Hepatocyte (in vitro differentiated cells): ENCODE data around the gene ENOX1. TPM values are rescaled to one million over a fixed set of nuclear protein-coding genes. Genes with fewer than 3 reads are reported as not detected.

ENCODE experiments used
- DNase-seq: peaks from one replicate; pipeline ENCODE4 v3.0.0-alpha.2; 2016; ENCODE audit warnings: low spot score
- H2AFZ ChIP-seq: fragments of 200-600 bp; sonication (generic); 2 replicates; pipeline ENCODE4 v1.6.0; 2016; ENCODE audit warnings: antibody characterized with exemption, mild to moderate bottlenecking
- H3K27ac ChIP-seq: fragments of 200-600 bp; sonication (generic); 2 replicates; pipeline ENCODE4 v1.5.1; 2016; ENCODE audit warnings: mild to moderate bottlenecking
- H3K27me3 ChIP-seq: fragments of 200-600 bp; sonication (generic); 2 replicates; pipeline ENCODE4 v1.6.1; 2016
- H3K36me3 ChIP-seq: fragments of 200-600 bp; sonication (generic); replicated peaks from 2 replicates; pipeline ENCODE4 v1.5.1; 2016; ENCODE audit warnings: low read depth; ENCODE audit not compliant: insufficient read depth
- H3K4me1 ChIP-seq: fragments of 200-600 bp; sonication (generic); 2 replicates; pipeline ENCODE4 v1.5.1; 2016; ENCODE audit warnings: mild to moderate bottlenecking, moderate library complexity; ENCODE audit not compliant: insufficient read depth
- H3K4me2 ChIP-seq: fragments of 200-600 bp; sonication (generic); 2 replicates; pipeline ENCODE4 v1.6.0; 2016
- H3K4me3 ChIP-seq: fragments of 200-600 bp; sonication (generic); 2 replicates; pipeline ENCODE4 v1.5.1; 2016; ENCODE audit warnings: mild to moderate bottlenecking
- H3K79me2 ChIP-seq: fragments of 200-600 bp; sonication (generic); 2 replicates; pipeline ENCODE4 v1.6.0; 2017; ENCODE audit warnings: mild to moderate bottlenecking
- H3K9me2 ChIP-seq: fragments of 200-600 bp; sonication (generic); replicated peaks from 2 replicates; pipeline ENCODE4 v1.6.0; 2017; ENCODE audit warnings: mild to moderate bottlenecking; ENCODE audit not compliant: insufficient read depth
- H3K9me3 ChIP-seq: fragments of 200-600 bp; sonication (generic); 2 replicates; pipeline ENCODE4 v1.5.1; 2016; ENCODE audit warnings: low read depth, mild to moderate bottlenecking
- H4K20me1 ChIP-seq: fragments of 200-600 bp; sonication (generic); 2 replicates; pipeline ENCODE4 v1.6.0; 2016; ENCODE audit warnings: mild to moderate bottlenecking; ENCODE audit not compliant: insufficient read depth, poor library complexity, severe bottlenecking
- CTCF ChIP-seq: fragments of 200-600 bp; sonication (generic); IDR thresholded peaks from 2 replicates; pipeline ENCODE4 v1.5.1; 2016; ENCODE audit warnings: antibody characterized with exemption, mild to moderate bottlenecking; ENCODE audit not compliant: poor library complexity
- EZH2 ChIP-seq: fragments of 200-600 bp; sonication (generic); IDR thresholded peaks from 2 replicates; pipeline ENCODE4 v1.6.1; 2016; ENCODE audit warnings: antibody characterized with exemption, mild to moderate bottlenecking, borderline replicate concordance
- EZH2phosphoT487 ChIP-seq: fragments of 200-600 bp; sonication (generic); IDR thresholded peaks from one replicate; pipeline ENCODE4 v1.6.1; 2018; ENCODE audit warnings: antibody characterized with exemption, mild to moderate bottlenecking, low read depth, moderate library complexity; ENCODE audit not compliant: unreplicated experiment, severe bottlenecking
- WGBS: methylation state at CpG from one replicate; pipeline ENCODE4 v1.1.6; 2016; ENCODE audit warnings: low lambda C conversion rate; ENCODE audit errors: missing lambda C conversion rate; 5-methylcytosine and 5-hydroxymethylcytosine counted together
- polyA plus RNA-seq: library from polyadenylated mRNA; unstranded; fragments of >200 nt; fragmentation: Nextera tagmentation; extraction: Ambion mirVana; gene quantifications from 2 replicates; pipeline ENCODE4 v1.2.1, GENCODE V29; 2016
- total RNA-seq: library from RNA; depleted of rRNA; stranded (reverse); fragments of >200 nt; gene quantifications from 2 replicates; pipeline ENCODE4 v1.2.3, GENCODE V29; 2014

Gene ENOX1
- total and polyA plus RNA-seq, 2 experiments from 2014 or later, result 2.4 to 4.0 TPM

DNA sequence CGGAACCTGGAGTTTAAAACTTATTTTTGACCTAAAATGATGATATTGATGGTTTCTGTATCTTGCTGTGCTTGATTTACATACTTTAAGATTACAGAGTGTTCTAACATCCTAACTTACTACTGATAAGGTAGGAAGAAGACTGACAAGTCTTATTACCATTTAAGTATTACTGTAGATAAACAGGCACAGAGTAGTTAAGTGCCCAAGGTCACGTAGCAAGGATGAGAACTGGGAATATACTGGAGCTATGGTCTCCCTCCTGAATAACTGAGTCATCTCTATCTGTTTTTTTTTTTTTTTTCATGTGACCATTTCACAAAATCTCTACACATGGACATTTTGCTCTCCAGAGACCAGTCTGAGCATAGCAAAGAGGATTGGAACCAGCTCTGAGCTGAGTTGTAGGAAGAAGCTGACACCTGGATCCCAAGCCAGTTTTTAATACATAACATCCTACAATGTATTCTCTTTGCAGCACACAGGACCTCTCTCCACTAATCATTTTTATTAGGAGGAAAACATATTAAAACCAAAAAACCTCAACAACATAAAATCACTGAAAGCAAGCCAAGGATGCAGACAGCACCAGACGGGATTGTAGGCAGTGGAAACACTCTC is 589.9 kb downstream of the ENOX1 start:
- 77% methylated on average over 3 of the region's 3 CpGs for WGBS

GRCh38 chr13:43196086-43196621 is 590.6 kb downstream of the ENOX1 start:
- Histone ChIP-seq H4K20me1 (no peaks in the 10 kb centered on the region), H3K27me3 (no peaks in the 10 kb centered on the region), H3K4me1 (peaks cover 22% of the 10 kb centered on the region), H3K27ac (no peak overlapping the region), H2AFZ (no peak overlapping the region), H3K4me3 (no peak overlapping the region), H3K9me2 (no peaks in the 10 kb centered on the region), H3K9me3 (no peaks in the 10 kb centered on the region), H3K36me3 (no peaks in the 10 kb centered on the region), H3K79me2 (no peaks in the 10 kb centered on the region), H3K4me2 (no peak overlapping the region)
- 63% methylated on average over 4 of the region's 4 CpGs for WGBS
- DNase-seq, result no peak
- no peak for TF ChIP-seq EZH2

More for the DNA sequence above, 589.9 kb downstream of the ENOX1 start:
- no peak overlapping the region for H3K4me2 ChIP-seq
- TF ChIP-seq EZH2phosphoT487 (no peak), CTCF (no peak), EZH2 (no peak)
- H3K4me3 ChIP-seq, result no peak overlapping the region
- no peaks in the 10 kb centered on the region for H3K9me3 ChIP-seq
- H3K79me2 ChIP-seq, result no peaks in the 10 kb centered on the region
- H3K36me3 ChIP-seq, result no peaks in the 10 kb centered on the region
- no peak for DNase-seq
- H3K9me2 ChIP-seq, result no peaks in the 10 kb centered on the region
- H3K27ac ChIP-seq, result no peak overlapping the region
- no peak overlapping the region for H2AFZ ChIP-seq
- H3K4me1 ChIP-seq, result peaks cover 19% of the 10 kb centered on the region
- H4K20me1 ChIP-seq, result no peaks in the 10 kb centered on the region
- H3K27me3 ChIP-seq, result no peaks in the 10 kb centered on the region

GRCh38 chr13:43195551-43195950 is 591.2 kb downstream of the ENOX1 start:
- TF ChIP-seq EZH2phosphoT487 (no peak), CTCF (no peak), EZH2 (no peak)
- no peaks in the 10 kb centered on the region for H3K9me3 ChIP-seq
- H4K20me1 ChIP-seq, result no peaks in the 10 kb centered on the region
- 81% methylated on average over 4 of the region's 4 CpGs for WGBS
- H3K27me3 ChIP-seq, result no peaks in the 10 kb centered on the region
- no peak overlapping the region for H3K4me2 ChIP-seq
- H3K9me2 ChIP-seq, result no peaks in the 10 kb centered on the region
- H3K4me1 ChIP-seq, result peaks cover 25% of the 10 kb centered on the region
- H3K4me3 ChIP-seq, result no peak overlapping the region
- H3K36me3 ChIP-seq, result no peaks in the 10 kb centered on the region
- no peaks in the 10 kb centered on the region for H3K79me2 ChIP-seq
- no peak overlapping the region for H3K27ac ChIP-seq
- no peak for DNase-seq
- H2AFZ ChIP-seq, result no peak overlapping the region

- no peak overlapping the region for H3K27ac ChIP-seq
- no peak for DNase-seq
- H3K9me3 ChIP-seq, result no peaks in the 10 kb centered on the region
- no peak overlapping the region for H3K4me2 ChIP-seq
- H3K4me3 ChIP-seq, result no peak overlapping the region
- H3K9me2 ChIP-seq, result no peaks in the 10 kb centered on the region
- no peak overlapping the region for H2AFZ ChIP-seq
- WGBS, result 87% methylated on average over 4 of the region's 4 CpGs
- peaks cover 25% of the 10 kb centered on the region for H3K4me1 ChIP-seq
- H3K36me3 ChIP-seq, result no peaks in the 10 kb centered on the region
- no peaks in the 10 kb centered on the region for H4K20me1 ChIP-seq
- H3K27me3 ChIP-seq, result no peaks in the 10 kb centered on the region
- TF ChIP-seq EZH2phosphoT487, result no peak
- no peak for TF ChIP-seq EZH2
- TF ChIP-seq CTCF, result no peak
- H3K79me2 ChIP-seq, result no peaks in the 10 kb centered on the region
Observed at GRCh38 chr13:43195112-43195511, 591.7 kb downstream of the ENOX1 start.
